Esophagus (tissue), 2 donors: ENCODE results near the gene SLC6A12. TPM values are rescaled to one million over a fixed set of nuclear protein-coding genes. Genes with fewer than 3 reads are reported as not detected.
"Not testable (repeated sequence)": the region's sequence is repeated elsewhere in the genome, so short reads cannot be mapped to it uniquely, and the experiment has no call there.

Experiments used
- H3K27ac ChIP-seq, 2 donors: one replicate each; pipeline ENCODE4 v1.5.1; 2013; ENCODE audit warnings: low read depth in 2 of 2, mild to moderate bottlenecking in 2 of 2, inconsistent platforms in 1 of 2, low read length in 1 of 2, moderate library complexity in 1 of 2
- H3K27me3 ChIP-seq, 2 donors: one replicate each; pipeline ENCODE4 v1.6.1; 2013; ENCODE audit warnings: low read length in 2 of 2, control low read depth in 1 of 2, mild to moderate bottlenecking in 1 of 2; ENCODE audit not compliant: insufficient read depth in 2 of 2, control insufficient read depth in 1 of 2
- H3K36me3 ChIP-seq, 2 donors: one replicate each; pipeline ENCODE4 v1.6.1; 2013; ENCODE audit warnings: low read length in 1 of 2; ENCODE audit not compliant: control insufficient read depth in 2 of 2, insufficient read depth in 2 of 2
- H3K4me1 ChIP-seq, 2 donors: one replicate each; pipeline ENCODE4 v1.6.1; 2013; ENCODE audit warnings: low read length in 1 of 2; ENCODE audit not compliant: control insufficient read depth in 2 of 2, insufficient read depth in 2 of 2
- H3K4me3 ChIP-seq, 2 donors: one replicate each; pipeline ENCODE4 v1.5.1; 2013; ENCODE audit warnings: low read length in 2 of 2, mild to moderate bottlenecking in 2 of 2, low read depth in 1 of 2, moderate library complexity in 1 of 2
- H3K9me3 ChIP-seq, 2 donors: one replicate each; pipeline ENCODE4 v1.6.1; 2013; ENCODE audit warnings: mild to moderate bottlenecking in 2 of 2, low read depth in 1 of 2, low read length in 1 of 2, moderate library complexity in 1 of 2; ENCODE audit not compliant: control insufficient read depth in 2 of 2, insufficient read depth in 1 of 2
- WGBS, 2 donors: extraction: QIAGEN DNeasy Blood & Tissue Kit; methylation state at CpG; one replicate each; pipeline ENCODE4 v1.1.7; 2013; 5-methylcytosine and 5-hydroxymethylcytosine counted together
- polyA plus RNA-seq, 2 donors: library from polyadenylated mRNA; stranded (reverse); fragments of 200-250 nt; gene quantifications; one replicate each; pipeline ENCODE4 v1.2.3, GENCODE V29; 2013
- donor health status: healthy with polysubstance abuse.
- donor health status: Bipolar disorder and iron deficiency.

Gene SLC6A12
- polyA plus RNA-seq, 2 donors, result 0.11 TPM; not detected in 1

DNA sequence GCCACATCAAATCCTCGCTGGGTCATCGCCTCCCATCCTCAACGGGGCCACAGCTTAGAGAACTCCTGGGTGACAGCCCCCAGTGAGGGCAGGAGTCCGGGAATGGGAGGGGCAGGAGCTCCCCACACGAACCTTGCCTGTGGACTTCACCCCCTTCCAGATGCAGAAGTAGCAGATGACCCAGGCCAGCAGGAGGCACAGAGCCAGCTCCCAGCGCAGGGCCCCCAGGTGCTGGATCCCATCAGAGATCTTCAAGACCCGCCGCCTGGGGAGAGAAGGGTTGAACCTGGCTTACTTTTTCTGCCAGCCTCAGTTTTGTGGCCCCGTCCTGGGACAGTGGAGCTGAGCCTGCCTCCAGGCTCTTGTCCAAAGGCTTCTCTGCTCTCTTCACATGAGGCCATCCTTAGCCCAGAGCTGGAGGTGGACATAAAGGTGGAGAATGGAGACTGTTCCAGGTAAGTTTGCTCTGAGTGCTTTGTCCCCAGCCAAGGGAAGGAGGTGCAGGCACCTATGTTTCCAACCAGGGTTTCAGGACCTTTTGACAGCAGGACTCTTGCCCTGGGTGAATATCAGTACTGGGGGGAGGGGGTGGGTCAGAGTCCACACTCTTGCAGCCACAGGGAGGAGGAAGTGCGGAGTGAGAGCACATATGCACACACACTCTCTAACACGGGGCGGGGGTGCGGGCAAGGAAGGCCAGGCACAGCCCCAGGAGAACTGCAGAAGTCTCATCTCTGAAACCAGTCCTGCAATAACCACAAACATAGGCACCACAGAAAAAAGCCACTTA is 23.3 kb upstream of the SLC6A12 start:
- 74 to 90% methylated on average over 13 of the region's 13 CpGs for WGBS, 2 donors
- Histone ChIP-seq H3K4me3 (no peak overlapping the region), H3K27ac (no peak overlapping the region), H3K27me3 (no peaks in the 10 kb centered on the region), H3K9me3 (peaks cover 4 to 10% of the 10 kb centered on the region in 2 donors), H3K36me3 (no peaks in the 10 kb centered on the region), H3K4me1 (peaks cover 0 to 4% of the 10 kb centered on the region in 2 donors)

DNA sequence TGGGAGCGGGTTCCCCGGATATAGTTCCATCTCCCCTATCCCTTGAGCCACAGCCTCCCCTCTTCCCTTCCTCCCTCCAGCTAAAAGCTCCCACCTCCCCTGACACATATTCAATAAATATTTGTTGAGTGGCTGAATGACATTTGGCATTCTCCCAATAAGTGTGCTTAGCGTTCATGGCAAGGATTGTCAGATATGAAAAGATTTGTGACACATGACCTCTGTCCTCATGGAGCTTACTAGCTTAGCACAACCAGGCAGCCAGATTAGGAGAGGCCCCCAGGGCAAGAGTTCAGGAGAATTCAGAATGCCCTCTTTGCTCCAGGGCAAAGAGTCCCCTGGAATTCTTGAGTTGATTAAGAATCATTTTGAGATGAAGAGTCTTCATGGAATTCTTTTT is 22.5 kb upstream of the SLC6A12 start:
- no peak overlapping the region for H3K4me3 ChIP-seq
- H3K9me3 ChIP-seq, result peaks cover 4 to 10% of the 10 kb centered on the region in 2 donors
- no peak overlapping the region for H3K27ac ChIP-seq
- H3K4me1 ChIP-seq, result peaks cover 0 to 4% of the 10 kb centered on the region in 2 donors
- no peaks in the 10 kb centered on the region for H3K36me3 ChIP-seq
- H3K27me3 ChIP-seq, result no peaks in the 10 kb centered on the region
- 80 to 87% methylated on average over 3 of the region's 3 CpGs for WGBS, 2 donors

DNA sequence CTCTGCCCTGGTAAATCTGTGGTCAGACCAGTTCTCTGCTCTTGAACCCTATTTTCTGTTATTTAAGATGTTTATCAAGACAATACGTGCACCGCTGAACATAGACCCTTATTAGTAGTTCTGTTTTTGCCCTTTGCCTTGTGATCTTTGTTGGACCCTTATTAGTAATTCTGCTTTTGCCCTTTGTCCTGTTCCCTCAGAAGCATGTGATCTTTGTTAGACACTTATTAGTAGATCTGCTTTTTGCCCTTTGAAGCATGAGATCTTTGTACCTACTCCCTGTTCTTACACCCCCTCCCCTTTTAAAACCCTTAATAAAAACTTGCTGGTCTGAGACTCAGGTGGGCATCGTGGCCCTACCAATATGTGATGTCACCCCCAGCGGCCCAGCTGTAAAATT is 22.0 kb upstream of the SLC6A12 start:
- not testable (repeated sequence) for H3K27ac ChIP-seq, H3K36me3 ChIP-seq, H3K27me3 ChIP-seq, H3K4me3 ChIP-seq, H3K4me1 ChIP-seq
- H3K9me3 ChIP-seq, result peaks cover 4 to 10% of the 10 kb centered on the region in 2 donors
- WGBS, 2 donors, result 85 to 87% methylated on average over 4 of the region's 4 CpGs

DNA sequence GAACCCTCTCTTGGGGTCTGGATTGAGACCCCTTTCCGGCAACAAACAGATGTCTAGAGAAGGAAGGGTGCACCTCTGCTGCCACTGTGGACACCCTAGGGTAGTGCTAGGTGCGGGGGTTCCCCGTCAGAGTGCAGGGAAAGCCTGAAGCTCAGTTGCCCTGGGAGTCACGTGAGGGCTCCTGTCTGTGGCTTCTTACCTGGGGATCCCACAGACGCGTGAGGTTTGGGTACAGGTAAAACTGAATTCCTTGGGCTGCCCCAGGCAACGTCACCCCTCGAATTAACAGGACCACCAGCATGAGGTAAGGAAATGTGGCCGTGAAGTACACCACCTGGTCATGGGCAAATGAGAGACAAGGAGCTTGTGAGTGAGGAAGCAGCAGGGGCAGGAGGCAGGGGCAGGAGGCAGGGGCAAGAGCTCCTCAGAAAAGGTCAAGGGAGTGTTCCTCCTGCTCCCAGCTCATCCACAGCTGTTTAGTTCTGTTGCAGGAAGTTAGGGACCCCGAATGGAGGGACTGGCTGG is 21.0 kb upstream of the SLC6A12 start:
- Histone ChIP-seq H3K36me3 (no peaks in the 10 kb centered on the region), H3K27me3 (no peaks in the 10 kb centered on the region), H3K27ac (no peak overlapping the region), H3K4me3 (no peak overlapping the region), H3K9me3 (peaks cover 4 to 10% of the 10 kb centered on the region in 2 donors), H3K4me1 (peaks cover 0 to 6% of the 10 kb centered on the region in 2 donors)
- 94 to 95% methylated on average over 10 of the region's 10 CpGs for WGBS, 2 donors

GRCh38 chr12:234019-234418 is 20.1 kb upstream of the SLC6A12 start:
- peaks cover 4 to 10% of the 10 kb centered on the region in 2 donors for H3K9me3 ChIP-seq
- 78 to 83% methylated on average over 7 of the region's 7 CpGs for WGBS, 2 donors

DNA sequence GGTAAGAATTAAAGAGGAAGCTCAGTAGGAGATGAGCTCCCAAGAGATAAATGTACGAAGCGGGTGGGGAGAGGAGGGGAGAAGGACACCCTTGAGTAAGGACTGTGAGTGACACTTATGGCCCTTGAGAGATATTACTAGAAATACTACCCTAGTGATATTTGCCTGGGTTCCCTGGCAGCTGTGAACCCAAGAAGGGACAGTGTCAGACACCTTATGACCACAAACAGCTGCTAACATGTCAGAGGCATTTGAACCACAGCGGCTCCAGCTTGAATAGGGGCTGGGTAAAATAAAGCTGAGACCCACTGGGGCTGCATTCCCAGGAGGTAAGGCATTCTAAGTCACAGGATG is 19.6 kb upstream of the SLC6A12 start:
- Histone ChIP-seq H3K4me1 (peaks cover 0 to 6% of the 10 kb centered on the region in 2 donors), H3K4me3 (no peak overlapping the region), H3K27me3 (no peaks in the 10 kb centered on the region), H3K36me3 (no peaks in the 10 kb centered on the region), H3K27ac (no peak overlapping the region), H3K9me3 (peaks cover 4 to 10% of the 10 kb centered on the region in 2 donors)
- 84% methylated on average over 3 of the region's 3 CpGs for WGBS, 2 donors

More at GRCh38 chr12:234019-234418, 20.1 kb upstream of the SLC6A12 start:
- H3K36me3 ChIP-seq, result no peaks in the 10 kb centered on the region
- no peak overlapping the region for H3K27ac ChIP-seq
- no peak overlapping the region for H3K4me3 ChIP-seq
- no peaks in the 10 kb centered on the region for H3K27me3 ChIP-seq
- H3K4me1 ChIP-seq, result peaks cover 0 to 6% of the 10 kb centered on the region in 2 donors

DNA sequence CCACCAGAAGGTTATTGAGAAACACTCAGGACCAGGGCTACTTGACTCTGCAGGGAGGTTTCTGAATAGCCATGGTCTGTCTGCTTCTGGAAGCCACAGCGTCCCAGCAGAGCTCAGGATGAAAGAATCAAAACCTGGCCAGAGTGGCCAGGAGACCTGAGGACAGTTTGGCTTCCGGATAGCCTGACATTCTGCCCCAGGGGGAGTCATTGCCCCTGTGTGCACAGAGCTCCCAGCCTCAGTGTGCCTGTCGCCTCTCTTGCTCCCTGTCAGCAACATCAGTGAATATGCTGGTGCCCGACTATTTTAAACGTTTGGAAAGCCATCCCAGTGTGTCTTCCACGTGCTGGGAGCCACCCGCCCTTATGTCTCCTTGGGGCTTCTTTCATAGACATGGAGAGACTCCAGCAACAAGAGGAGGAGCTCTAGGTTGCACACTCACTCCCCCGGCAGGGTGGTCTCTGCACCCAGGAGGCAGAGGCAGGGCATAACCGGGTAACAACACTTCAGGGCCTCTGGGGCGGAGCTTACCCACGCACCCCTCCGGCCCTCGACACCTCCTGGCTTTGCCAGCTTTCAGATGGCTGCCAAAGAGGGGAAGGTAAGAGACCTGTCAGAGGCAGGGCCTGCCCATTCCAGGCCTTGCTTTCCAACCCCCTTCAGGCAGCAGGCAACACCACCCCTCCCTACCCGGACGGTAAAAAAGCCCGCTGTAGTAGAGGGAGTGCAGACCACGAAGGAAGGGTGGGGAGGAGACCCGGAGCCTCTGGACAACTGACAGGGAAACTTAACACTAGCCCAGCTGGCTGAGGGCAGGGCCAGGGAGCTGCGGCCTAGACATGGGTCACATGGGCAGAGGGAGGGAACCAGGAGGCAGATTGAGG is 19.0 kb upstream of the SLC6A12 start:
- Histone ChIP-seq H3K27me3 (no peaks in the 10 kb centered on the region), H3K9me3 (peaks cover 4 to 10% of the 10 kb centered on the region in 2 donors), H3K36me3 (no peaks in the 10 kb centered on the region), H3K4me1 (peaks cover 0 to 6% of the 10 kb centered on the region in 2 donors), H3K27ac (no peak overlapping the region), H3K4me3 (no peak overlapping the region)
- WGBS, 2 donors, result 49 to 55% methylated on average over 19 of the region's 19 CpGs

DNA sequence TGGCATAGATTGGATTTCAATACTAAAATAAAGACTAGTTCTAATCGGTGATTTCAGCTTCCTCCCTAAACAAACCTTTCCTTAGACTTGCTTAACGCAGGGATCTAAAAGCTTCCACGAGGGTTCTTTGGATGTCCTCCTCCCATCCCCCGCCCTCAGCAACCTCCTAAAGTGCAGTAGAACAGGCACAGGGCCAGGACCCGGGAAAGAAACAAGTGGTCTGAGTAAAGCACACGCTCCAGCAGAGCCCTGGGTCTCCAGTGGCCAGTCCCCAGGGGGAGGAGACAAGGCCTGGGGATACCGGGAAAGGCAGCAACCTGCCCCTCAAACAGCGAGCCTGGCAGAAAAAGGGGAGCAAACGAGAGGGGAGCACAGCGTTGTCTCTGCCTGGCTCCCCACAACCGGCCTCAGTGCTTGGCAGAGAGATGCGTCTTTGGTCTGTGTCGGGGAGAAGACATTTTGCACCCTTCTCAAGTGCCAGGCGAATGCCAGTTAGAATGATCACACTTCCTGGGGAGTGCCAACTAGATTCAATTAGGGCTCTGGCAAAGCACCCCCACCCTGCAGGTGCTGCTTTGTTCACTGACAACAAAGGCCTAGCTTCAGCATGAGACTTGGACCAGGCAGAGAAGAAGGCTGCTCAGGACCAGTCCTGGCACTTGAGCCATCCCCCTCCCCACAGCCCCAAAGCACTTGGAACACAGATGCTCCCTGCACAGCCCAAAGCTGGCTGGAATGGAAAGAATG is 17.1 kb upstream of the SLC6A12 start:
- H3K4me1 ChIP-seq, result peaks cover 0 to 6% of the 10 kb centered on the region in 2 donors
- WGBS, 2 donors, result 58 to 61% methylated on average over 14 of the region's 14 CpGs

More for the DNA sequence above, 17.1 kb upstream of the SLC6A12 start:
- no peak overlapping the region for H3K27ac ChIP-seq
- no peaks in the 10 kb centered on the region for H3K36me3 ChIP-seq
- H3K4me3 ChIP-seq, result no peak overlapping the region
- H3K9me3 ChIP-seq, result peaks cover 0 to 5% of the 10 kb centered on the region in 2 donors
- no peaks in the 10 kb centered on the region for H3K27me3 ChIP-seq
